Measurements from ENCODE around the gene CANT1.
A peak's percentile ranks its signal among the peaks of the same experiment; 100 is the strongest.
"Not testable (repeated sequence)": the region's sequence is repeated elsewhere in the genome, so short reads cannot be mapped to it uniquely, and the experiment has no call there.

CANT1 gene

DNA sequence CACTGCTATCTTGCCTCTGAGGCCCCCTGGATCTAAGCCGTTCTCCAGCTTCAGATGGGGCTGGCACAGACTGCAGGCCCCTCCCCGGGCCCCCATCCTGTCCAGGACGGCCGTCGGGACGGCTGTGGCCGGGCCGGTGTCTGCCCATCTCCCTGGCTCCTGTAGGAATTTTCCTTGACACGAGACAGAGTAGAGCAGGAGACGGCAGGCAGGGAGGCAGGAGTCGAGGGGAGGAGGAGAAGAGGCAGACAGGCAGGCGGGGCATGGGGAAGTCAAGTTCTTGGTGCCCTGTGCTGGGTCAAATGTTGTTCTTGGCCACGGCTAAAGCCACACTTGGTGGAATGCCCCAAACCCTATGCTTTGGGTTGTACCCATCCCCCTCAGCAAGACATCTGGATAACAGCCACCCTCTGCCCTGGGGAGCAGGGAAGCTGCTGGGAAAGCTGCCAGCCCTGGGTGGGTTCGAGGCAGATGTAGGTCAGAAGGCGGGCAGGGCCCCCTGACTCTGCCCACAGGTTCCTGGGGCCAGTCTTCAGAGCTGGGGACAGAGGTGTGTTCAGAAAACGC, 18.4 kb upstream of the CANT1 start:
- Histone ChIP-seq H3K4me3 (ENCODE audit: low read length in 2 of 2) (peak overlapping the region in 1 of 2 donors; percentile 6), H3K36me3 (ENCODE audit: control insufficient read depth in 2 of 2, insufficient read depth in 2 of 2, low read length in 2 of 2) (no peaks in the 10 kb centered on the region), H3K4me1 (ENCODE audit: control insufficient read depth in 2 of 2, insufficient read depth in 2 of 2, low read length in 2 of 2) (peaks cover 41 to 49% of the 10 kb centered on the region in 2 donors), H3K27me3 (ENCODE audit: control insufficient read depth in 2 of 2, insufficient read depth in 2 of 2, low read length in 2 of 2) (peaks cover 0 to 2% of the 10 kb centered on the region in 2 donors), H3K9ac (ENCODE audit: low read depth in 1 of 2, low read length in 2 of 2) (peak overlapping the region in 1 of 2 donors; percentile 60), H3K9me3 (ENCODE audit: control insufficient read depth in 2 of 2, low read length in 2 of 2) (no peaks in the 10 kb centered on the region), H3K27ac (ENCODE audit: low read depth in 2 of 2, low read length in 2 of 2) (peak overlapping the region in 1 of 2 donors; percentile 72)

DNA sequence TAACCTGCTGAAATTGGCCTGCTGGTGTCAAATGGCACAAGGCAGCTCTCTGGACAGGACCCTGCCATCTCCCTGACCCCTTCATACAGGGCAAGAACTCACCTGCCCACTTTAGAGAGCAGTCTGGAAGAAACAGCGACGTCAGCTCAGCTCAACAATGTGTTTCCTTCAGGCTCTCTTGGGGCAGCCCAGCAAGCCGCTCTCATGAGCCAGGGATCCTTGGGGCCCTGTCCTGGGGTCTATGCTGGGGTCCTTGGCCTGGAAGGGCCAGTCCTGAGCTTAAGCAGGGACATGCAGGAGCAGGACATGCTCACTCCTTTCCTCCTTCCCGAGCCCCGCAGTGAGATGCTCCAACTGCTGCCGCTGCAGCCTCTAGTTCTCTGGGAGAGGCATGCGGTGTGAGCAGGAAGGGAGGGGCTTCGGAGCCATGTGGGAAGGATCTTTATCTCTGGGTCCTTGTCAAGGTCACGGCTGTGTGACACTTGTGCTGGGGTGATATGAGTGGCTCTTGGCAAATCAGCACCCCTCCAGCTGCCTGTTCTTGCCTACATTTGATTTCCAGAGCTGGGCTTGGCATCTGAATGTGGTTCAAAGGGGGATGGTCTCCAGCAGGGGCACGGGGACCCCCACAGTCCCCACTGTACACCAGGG, 17.8 kb upstream of the CANT1 start:
- Histone ChIP-seq H3K36me3 (ENCODE audit: control insufficient read depth in 2 of 2, insufficient read depth in 2 of 2, low read length in 2 of 2) (no peaks in the 10 kb centered on the region), H3K9ac (ENCODE audit: low read depth in 1 of 2, low read length in 2 of 2) (peak overlapping the region in 1 of 2 donors; percentile 60), H3K4me1 (ENCODE audit: control insufficient read depth in 2 of 2, insufficient read depth in 2 of 2, low read length in 2 of 2) (peaks cover 41 to 54% of the 10 kb centered on the region in 2 donors), H3K9me3 (ENCODE audit: control insufficient read depth in 2 of 2, low read length in 2 of 2) (no peaks in the 10 kb centered on the region), H3K4me3 (ENCODE audit: low read length in 2 of 2) (peak overlapping the region; percentile 17 to 44), H3K27ac (ENCODE audit: low read depth in 2 of 2, low read length in 2 of 2) (peak overlapping the region; percentile 72 to 75), H3K27me3 (ENCODE audit: control insufficient read depth in 2 of 2, insufficient read depth in 2 of 2, low read length in 2 of 2) (peaks cover 0 to 2% of the 10 kb centered on the region in 2 donors)

DNA sequence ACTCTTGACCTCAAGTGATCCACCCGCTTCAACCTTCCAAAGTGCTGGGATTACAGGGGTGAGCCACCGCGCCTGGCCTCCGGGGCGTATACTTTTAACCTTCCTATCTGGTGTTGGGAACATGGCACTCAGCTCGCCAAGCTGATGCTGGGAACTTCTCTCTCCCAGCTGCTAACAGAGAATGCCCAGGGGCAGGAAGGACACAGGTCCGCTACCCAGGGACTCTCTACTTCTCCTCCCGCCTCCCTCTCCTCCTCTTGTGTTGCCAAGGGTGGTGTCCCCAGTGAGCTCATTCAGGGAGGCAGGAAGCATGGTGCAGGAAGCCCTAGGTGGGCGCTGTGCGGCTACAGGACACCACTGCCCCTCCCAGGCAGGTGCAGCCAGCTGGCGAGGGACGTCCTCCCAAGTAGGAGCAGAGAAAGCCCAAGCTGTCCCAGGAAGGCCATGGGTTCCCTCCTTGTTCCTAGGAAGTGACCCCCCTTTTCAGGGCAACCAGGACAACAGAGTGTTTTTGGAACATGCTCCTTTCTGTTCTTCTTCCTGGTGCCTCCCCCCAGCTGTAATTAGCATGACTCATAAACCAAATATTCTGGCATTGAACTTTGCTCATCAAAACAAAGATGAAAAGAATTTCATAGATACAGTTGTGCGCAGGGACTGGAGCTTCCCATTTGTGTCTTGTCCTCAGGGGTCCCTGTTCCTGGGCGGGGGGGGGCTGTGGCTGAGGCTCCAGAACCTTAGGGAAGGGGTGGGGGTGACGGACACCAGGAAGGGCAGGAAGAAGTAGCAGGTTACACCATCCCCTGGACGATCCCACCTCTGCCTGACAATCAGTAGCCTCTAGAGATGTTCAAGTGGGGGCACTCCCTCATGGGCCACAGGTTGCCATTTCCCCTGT, 17.1 kb upstream of the CANT1 start:
- peaks cover 41 to 58% of the 10 kb centered on the region in 2 donors for H3K4me1 ChIP-seq (ENCODE audit: control insufficient read depth in 2 of 2, insufficient read depth in 2 of 2, low read length in 2 of 2)
- peak overlapping the region; percentile 72 to 75 for H3K27ac ChIP-seq (ENCODE audit: low read depth in 2 of 2, low read length in 2 of 2)
- no peaks in the 10 kb centered on the region for H3K9me3 ChIP-seq (ENCODE audit: control insufficient read depth in 2 of 2, low read length in 2 of 2)
- H3K27me3 ChIP-seq (ENCODE audit: control insufficient read depth in 2 of 2, insufficient read depth in 2 of 2, low read length in 2 of 2): no peaks in the 10 kb centered on the region
- H3K9ac ChIP-seq (ENCODE audit: low read depth in 1 of 2, low read length in 2 of 2): peak overlapping the region; percentile 24 to 64
- peak overlapping the region; percentile 53 to 66 for H3K4me3 ChIP-seq (ENCODE audit: low read length in 2 of 2)
- no peaks in the 10 kb centered on the region for H3K36me3 ChIP-seq (ENCODE audit: control insufficient read depth in 2 of 2, insufficient read depth in 2 of 2, low read length in 2 of 2)

DNA sequence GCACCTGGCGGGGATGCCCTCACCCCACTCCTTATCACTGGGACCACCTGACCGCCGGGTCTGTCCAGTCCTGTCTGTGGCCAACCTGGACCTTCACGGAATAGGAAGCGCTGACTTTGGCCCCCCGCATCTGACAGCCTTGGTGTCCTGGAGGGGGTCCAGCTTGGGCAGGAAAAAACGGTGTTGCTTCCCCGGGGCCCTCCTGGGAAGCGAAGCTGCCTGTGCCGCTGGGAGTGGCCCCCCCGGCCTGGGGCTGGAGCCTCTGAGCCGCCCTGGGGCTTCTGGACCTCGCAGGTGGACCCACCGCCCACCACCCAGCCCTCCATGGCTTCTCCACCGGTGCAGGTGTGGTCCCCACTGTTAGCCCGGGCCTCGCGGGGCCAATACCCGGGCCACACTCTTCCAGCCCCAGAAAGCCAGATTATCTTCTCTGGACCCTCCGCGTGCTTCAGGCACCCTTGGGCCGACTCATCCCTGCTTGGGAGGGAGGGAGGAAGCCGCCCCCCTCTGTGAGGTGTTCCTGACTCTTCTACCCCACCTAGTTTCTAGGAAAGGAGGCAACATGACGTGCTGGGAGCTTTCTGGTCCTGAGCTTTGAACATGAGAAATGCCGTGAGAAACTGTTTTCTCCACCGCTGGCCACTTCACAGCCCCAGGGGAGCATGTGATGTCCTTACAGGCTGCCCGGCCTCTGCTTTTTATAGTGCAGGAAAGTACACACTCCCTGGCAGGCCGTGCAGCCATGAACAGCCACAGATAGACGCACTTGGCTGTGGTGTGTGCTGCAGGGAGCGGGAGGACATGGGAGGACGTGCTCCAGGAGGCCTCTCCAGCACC, 15.6 kb upstream of the CANT1 start:
- Histone ChIP-seq H3K27me3 (ENCODE audit: control insufficient read depth in 2 of 2, insufficient read depth in 2 of 2, low read length in 2 of 2) (no peaks in the 10 kb centered on the region), H3K36me3 (ENCODE audit: control insufficient read depth in 2 of 2, insufficient read depth in 2 of 2, low read length in 2 of 2) (no peaks in the 10 kb centered on the region), H3K9me3 (ENCODE audit: control insufficient read depth in 2 of 2, low read length in 2 of 2) (no peaks in the 10 kb centered on the region), H3K4me1 (ENCODE audit: control insufficient read depth in 2 of 2, insufficient read depth in 2 of 2, low read length in 2 of 2) (peaks cover 45 to 63% of the 10 kb centered on the region in 2 donors), H3K4me3 (ENCODE audit: low read length in 2 of 2) (peak overlapping the region; percentile 73 to 80), H3K9ac (ENCODE audit: low read depth in 1 of 2, low read length in 2 of 2) (peak overlapping the region in 1 of 2 donors; percentile 76), H3K27ac (ENCODE audit: low read depth in 2 of 2, low read length in 2 of 2) (peak overlapping the region; percentile 48 to 56)

DNA sequence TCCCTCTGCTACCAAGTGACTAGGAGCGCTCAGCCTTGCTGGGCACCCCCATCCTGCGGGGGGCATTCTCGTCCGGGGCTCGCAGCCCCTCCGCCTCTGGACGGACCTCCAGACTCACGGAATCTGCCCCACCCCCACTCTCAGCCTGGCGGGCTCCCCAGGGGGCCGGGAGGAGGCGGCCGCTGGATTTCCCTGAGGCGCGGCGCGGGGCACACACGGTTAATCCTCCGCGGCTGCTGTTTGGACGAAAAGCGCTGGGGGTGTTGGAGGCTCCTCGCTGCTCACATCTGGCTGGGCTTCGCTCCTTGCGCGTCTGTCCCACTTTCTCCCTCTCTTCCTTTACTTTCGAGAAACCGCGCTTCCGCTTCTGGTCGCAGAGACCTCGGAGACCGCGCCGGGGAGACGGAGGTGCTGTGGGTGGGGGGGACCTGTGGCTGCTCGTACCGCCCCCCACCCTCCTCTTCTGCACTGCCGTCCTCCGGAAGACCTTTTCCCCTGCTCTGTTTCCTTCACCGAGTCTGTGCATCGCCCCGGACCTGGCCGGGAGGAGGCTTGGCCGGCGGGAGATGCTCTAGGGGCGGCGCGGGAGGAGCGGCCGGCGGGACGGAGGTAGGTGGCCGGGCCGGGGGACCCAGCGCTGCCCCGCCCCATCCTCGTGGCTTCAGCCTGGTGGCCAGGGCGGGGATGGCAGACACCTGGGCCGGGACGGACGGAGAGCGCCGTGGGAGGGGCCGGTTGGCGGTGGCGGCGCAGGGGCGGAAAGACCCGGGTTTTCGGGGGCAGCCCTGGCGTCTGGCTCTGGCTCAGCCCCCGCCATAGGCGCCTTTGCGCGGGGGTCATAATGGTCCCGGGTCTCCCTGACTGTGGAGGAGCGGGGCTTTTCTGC, 14.6 kb upstream of the CANT1 start, which contains the start of gene C1QTNF1:
C1QTNF1 (plus strand) TSS at position 284 of the 886 bp plus-strand sequence. CDS start 19,800 bp downstream, outside the sequence.
- H3K4me3 ChIP-seq (ENCODE audit: low read length in 2 of 2): peak within 1 kb of the TSS; percentile 73 to 80
- H3K9ac ChIP-seq (ENCODE audit: low read depth in 1 of 2, low read length in 2 of 2): peak within 1 kb of the TSS in 1 of 2 donors; percentile 76
- H3K27ac ChIP-seq (ENCODE audit: low read depth in 2 of 2, low read length in 2 of 2): peak within 1 kb of the TSS; percentile 48 to 56
- peaks cover 55 to 73% of the 10 kb centered on the region in 2 donors for H3K4me1 ChIP-seq (ENCODE audit: control insufficient read depth in 2 of 2, insufficient read depth in 2 of 2, low read length in 2 of 2)
- H3K36me3 ChIP-seq (ENCODE audit: control insufficient read depth in 2 of 2, insufficient read depth in 2 of 2, low read length in 2 of 2): no peaks in the 10 kb centered on the region
- no peaks in the 10 kb centered on the region for H3K27me3 ChIP-seq (ENCODE audit: control insufficient read depth in 2 of 2, insufficient read depth in 2 of 2, low read length in 2 of 2)
- no peaks in the 10 kb centered on the region for H3K9me3 ChIP-seq (ENCODE audit: control insufficient read depth in 2 of 2, low read length in 2 of 2)

DNA sequence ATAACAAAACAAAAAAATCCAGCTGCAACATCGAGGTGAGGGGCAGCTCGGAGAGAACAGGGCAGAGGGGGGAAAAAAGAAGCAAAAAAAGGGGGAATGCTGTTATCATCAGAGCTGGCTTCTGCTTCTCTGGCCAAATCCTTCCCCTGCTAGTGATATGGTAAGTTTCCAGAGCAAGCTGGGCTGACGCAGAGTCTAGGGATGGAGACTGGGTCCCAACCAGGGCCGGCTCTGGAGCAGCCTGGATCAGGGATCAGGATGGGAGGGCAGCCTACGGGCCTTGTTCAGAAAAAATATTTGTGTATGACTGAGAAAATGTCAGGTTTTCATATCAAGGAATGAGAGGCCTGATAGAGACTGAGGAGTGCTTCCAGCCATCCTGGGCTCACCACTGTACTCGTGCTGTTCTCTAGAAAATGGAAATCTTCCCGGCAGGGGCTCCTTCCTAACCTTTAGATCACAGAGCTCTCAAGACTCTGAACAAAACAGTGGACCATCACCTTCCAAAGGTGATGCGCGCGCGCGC, 13.7 kb upstream of the CANT1 start:
- peak overlapping the region in 1 of 2 donors; percentile 76 for H3K9ac ChIP-seq (ENCODE audit: low read depth in 1 of 2, low read length in 2 of 2)
- no peaks in the 10 kb centered on the region for H3K27me3 ChIP-seq (ENCODE audit: control insufficient read depth in 2 of 2, insufficient read depth in 2 of 2, low read length in 2 of 2)
- H3K4me1 ChIP-seq (ENCODE audit: control insufficient read depth in 2 of 2, insufficient read depth in 2 of 2, low read length in 2 of 2): peaks cover 54 to 78% of the 10 kb centered on the region in 2 donors
- no peaks in the 10 kb centered on the region for H3K9me3 ChIP-seq (ENCODE audit: control insufficient read depth in 2 of 2, low read length in 2 of 2)
- H3K4me3 ChIP-seq (ENCODE audit: low read length in 2 of 2): peak overlapping the region in 1 of 2 donors; percentile 80
- no peak overlapping the region for H3K27ac ChIP-seq (ENCODE audit: low read depth in 2 of 2, low read length in 2 of 2)
- H3K36me3 ChIP-seq (ENCODE audit: control insufficient read depth in 2 of 2, insufficient read depth in 2 of 2, low read length in 2 of 2): no peaks in the 10 kb centered on the region

DNA sequence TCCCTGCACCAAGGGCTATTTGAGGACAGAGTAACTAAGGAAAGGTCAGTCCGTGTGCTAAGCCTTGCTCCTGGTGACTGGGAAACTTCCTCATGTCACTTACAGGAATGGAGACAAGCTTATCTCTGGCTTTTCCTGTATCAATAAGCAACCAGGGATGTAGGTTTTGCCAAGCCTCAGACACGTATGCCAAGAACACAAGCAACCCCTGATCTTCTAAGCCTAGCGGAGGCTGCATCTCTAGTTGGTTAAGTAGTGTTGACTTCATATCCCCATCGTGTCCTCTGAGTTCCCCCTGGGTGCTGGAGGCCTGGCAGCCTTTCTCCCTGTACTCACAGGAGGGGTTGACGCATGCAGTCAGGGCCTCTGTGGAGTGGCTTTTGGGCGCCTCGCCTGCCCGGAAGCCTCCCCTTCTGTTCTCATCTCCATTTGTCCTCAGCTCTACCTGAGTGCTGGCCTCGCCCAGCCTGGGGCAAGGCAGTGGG, 13.0 kb upstream of the CANT1 start:
- H3K27me3 ChIP-seq (ENCODE audit: control insufficient read depth in 2 of 2, insufficient read depth in 2 of 2, low read length in 2 of 2): no peaks in the 10 kb centered on the region
- H3K4me3 ChIP-seq (ENCODE audit: low read length in 2 of 2): no peak overlapping the region
- no peak overlapping the region for H3K9ac ChIP-seq (ENCODE audit: low read depth in 1 of 2, low read length in 2 of 2)
- H3K36me3 ChIP-seq (ENCODE audit: control insufficient read depth in 2 of 2, insufficient read depth in 2 of 2, low read length in 2 of 2): no peaks in the 10 kb centered on the region
- peaks cover 47 to 71% of the 10 kb centered on the region in 2 donors for H3K4me1 ChIP-seq (ENCODE audit: control insufficient read depth in 2 of 2, insufficient read depth in 2 of 2, low read length in 2 of 2)
- H3K9me3 ChIP-seq (ENCODE audit: control insufficient read depth in 2 of 2, low read length in 2 of 2): no peaks in the 10 kb centered on the region
- no peak overlapping the region for H3K27ac ChIP-seq (ENCODE audit: low read depth in 2 of 2, low read length in 2 of 2)

DNA sequence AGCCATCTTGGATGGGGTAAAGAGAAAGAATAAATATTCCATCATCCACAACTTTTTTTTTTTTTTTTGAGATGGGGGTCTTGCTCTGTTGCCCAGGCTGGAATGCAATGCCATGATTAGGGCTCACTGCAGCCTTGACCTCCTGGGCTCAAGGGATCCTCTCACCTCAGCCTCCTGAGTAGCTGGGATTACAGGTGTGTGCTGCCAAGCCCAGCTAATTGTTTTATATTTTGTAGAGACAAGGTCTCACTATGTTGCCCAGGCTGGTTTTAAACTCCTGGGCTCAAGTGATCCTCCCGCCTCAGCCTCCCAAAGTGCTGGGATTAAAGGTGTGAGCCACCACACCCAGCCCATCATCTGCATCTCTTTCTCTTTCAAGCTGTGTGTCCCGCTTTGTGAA, 12.4 kb upstream of the CANT1 start:
- not testable (repeated sequence) for H3K36me3 ChIP-seq (ENCODE audit: control insufficient read depth in 2 of 2, insufficient read depth in 2 of 2, low read length in 2 of 2); H3K4me3 ChIP-seq (ENCODE audit: low read length in 2 of 2); H3K27ac ChIP-seq (ENCODE audit: low read depth in 2 of 2, low read length in 2 of 2); H3K9ac ChIP-seq (ENCODE audit: low read depth in 1 of 2, low read length in 2 of 2); H3K27me3 ChIP-seq (ENCODE audit: control insufficient read depth in 2 of 2, insufficient read depth in 2 of 2, low read length in 2 of 2); H3K9me3 ChIP-seq (ENCODE audit: control insufficient read depth in 2 of 2, low read length in 2 of 2)
- H3K4me1 ChIP-seq (ENCODE audit: control insufficient read depth in 2 of 2, insufficient read depth in 2 of 2, low read length in 2 of 2): peaks cover 41 to 65% of the 10 kb centered on the region in 2 donors

Measured in mucosa of rectum (tissue), 2 donors.